Caki2 (cell line): ENCODE results near the gene STMND1. TPM values are rescaled to one million over a fixed set of nuclear protein-coding genes. Genes with fewer than 3 reads are reported as not detected.
A peak's percentile ranks its signal among the peaks of the same experiment; 100 is the strongest.
"Not testable (repeated sequence)": the region's sequence is repeated elsewhere in the genome, so short reads cannot be mapped to it uniquely, and the experiment has no call there.

Source experiments
- DNase-seq: peaks from one replicate; pipeline ENCODE4 v3.0.0-alpha.2; 2015; ENCODE audit warnings: low read depth
- in situ Hi-C: cut with HindIII; loops from 2 replicates; pipeline ENCODE4 v1.10.0; 2016; ENCODE audit warnings: low sequenced_read_pairs, low pct_unique_long_range_greater_than_20kb, mixed read lengths
- total RNA-seq: library from RNA; depleted of rRNA; stranded (reverse); fragments of >200 nt; shearing (Covaris generic); gene quantifications from 2 replicates; pipeline ENCODE4 v1.2.3, GENCODE V29; 2014; ENCODE audit warnings: low replicate concordance; rRNA removed

Gene STMND1
- total RNA-seq = not detected in 2 replicates

DNA sequence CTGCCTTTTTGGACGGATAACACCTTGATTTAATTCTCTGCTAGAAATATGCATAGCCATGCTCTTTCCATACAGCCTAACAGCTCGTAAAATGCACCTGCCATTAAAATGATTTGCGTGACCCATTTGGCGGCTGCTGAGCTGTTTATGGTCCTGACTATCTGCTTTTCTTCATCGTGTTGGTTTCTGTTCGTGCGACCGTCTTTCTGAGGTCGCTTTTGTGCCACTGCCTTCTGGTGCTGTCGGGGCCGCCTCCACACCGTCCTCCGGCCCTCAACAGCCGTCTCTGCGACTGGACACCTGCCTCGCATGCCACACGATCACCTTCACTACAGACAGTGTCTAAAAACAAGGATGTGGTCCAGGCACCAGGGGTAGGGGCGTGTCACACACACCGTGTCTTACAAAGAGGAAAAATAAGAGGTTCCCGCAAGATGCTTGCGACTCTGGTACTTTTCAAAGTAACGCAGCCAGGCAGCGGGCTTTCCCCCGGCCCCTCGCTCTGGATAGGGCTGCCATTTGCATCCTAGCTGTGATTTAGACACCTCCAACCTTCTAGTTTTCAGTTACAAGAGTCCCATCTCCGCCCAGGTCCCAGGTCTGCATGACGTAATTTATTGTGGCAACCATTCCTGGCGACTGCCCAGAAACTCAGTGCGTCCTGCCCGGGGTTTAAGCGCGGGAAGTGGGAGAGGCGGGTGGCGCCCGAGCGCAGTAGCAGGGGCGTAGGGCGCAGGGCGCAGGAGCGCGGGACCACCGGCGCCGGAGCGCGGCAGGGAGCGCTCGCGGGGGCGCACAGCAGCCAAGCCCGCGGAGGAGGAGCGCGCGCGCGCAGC is at the start of gene STMND1:
Gene STMND1 (plus strand): TSS at position 629 of the 836 bp plus-strand sequence. CDS start 208 bp downstream, outside the sequence.
- in situ Hi-C loops = no loop called here
- peak; percentile 53 for DNase-seq

DNA sequence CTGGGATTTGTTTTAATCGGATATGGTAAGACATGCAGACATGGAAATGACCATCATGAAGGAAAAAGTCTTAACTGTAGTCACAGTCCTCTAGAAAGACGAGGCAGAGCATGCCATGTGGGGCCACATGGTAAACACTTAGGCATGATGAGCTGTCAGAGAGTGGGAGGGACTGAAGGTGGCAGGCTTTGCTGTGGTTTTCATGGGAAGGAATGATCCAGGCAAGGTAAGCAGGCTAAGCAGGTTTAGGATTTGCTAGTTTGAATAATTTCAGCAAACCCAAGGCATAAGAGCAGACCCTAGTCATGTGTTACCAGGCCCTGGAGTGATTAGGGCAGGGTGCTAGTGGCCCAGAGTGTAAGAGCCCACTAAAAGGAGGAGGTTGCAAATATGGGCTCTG is 47.2 kb upstream of the STMND1 start:
- in situ Hi-C loops = no loop called here
- DNase-seq = no peak

DNA sequence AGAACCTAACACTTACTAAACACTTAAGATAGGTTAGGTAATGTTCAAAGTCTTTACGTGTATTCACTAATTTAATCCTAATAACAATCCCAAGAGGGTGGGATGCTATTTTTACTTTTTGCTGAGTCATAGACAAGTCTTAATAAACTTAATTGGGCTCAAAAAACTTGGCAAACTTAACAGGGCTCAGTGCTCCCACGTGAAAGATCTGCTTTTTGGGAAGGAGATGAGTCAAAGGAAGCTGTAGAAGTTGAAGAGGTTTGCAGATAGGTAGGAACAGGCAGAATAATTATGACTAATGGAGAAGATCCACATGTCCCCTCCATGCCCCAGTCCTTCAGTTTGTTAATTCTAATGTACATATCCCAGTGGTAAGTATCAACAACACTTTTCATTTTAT is 44.5 kb upstream of the STMND1 start:
- in situ Hi-C loops = no loop called here
- DNase-seq = no peak

DNA sequence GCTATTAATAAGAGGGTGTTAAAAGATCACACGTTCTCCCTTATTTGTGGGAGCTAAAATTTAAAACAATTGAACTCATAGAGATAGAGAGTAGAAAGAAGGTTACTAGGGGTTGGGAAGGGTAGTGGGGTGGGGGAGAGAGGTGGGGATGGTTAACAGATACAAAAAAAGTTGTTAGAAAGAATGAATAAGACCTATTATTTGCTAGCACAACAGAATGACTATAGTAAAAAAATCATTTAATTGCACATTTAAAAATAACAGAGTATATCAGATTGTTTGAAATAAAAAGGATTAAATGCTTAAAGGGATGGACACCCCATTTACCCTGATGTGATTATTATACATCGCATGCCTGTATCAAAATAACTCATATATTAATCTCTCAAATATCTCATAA is 43.3 kb upstream of the STMND1 start:
- in situ Hi-C loops = no loop called here
- DNase-seq = no peak

DNA sequence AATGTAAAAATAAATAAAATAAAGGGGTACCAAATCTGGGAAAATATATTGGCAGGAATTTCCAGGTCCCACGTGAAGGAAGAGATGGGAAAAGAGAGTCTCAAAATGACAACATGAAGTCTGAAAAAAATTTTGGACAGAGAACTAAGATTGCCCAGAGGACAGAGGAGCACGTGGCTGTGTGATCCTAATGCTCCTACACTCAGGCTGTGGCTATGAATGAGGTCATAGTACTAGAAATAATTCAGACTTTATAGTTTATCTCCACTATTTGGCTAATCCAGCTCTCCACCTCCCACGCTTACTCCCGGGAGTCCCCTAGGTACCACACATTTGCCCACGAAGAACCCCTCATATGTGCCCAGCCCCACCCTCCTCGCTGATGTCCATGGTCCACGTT is 42.8 kb upstream of the STMND1 start:
- in situ Hi-C loops = no loop called here
- no peak for DNase-seq

DNA sequence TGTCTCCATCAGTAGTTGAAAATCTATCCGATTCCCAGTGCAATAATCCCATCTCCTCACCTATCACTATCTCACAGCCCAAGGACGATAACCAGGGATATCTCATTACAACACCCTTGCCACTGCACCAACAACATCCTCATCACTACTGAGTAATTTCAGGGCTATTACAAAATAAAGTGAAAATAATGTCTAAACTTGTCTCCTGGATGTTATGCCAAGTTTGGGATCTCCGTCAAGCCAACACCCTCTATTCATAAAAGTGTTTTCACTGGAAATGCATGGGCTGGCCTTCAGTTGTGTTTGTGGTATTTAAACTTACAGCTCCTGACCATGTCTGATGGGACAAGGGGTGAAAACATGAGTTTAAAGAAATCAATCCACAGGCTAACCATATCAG is 42.0 kb upstream of the STMND1 start:
- no peak for DNase-seq
- in situ Hi-C loops = no loop called here

DNA sequence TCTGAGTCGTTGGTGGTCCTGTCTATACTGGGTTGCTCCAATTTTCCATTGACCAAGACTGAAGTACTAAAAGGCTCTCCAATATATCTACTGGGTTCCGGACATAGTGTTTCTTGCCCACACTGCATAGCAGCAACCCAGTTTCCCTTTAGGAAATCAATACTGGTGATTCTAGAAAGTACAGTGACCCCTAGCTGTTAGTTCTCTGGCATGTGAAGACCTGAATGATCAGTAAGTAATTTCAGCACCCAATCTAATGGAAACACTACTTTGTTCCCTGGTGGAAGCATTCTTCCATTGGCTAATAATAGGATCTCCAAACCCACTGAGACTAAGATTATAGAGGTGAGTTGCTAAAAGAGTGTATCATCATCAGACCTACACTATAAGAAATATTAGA is 40.8 kb upstream of the STMND1 start:
- in situ Hi-C loops = no loop called here
- DNase-seq = no peak

DNA sequence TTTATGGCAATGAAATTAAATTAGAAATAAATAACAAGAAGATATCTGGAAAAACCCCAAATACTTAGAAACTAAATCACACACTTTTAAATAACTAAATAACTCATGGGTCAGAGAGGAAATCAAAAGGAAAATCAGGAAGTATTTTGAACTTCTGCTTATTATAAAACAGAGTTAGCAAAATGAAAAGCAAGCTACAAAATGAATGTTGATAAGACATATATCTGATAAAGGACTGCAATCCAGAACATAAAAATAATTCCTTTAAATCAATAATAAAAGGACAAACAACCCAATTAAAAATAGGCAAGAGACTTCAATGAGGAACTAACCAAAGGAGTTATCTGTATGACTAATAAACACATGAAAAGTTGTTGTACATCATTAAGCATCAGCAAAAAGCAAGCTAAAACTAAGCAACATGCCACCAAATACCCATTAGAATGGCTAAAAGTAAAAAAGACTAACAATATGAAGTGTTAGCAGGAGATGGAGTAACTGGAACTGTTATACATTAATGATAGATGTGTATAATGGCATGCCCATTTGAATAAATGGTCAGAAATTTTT is 38.9 kb upstream of the STMND1 start:
- in situ Hi-C loops = no loop called here
- DNase-seq = no peak

DNA sequence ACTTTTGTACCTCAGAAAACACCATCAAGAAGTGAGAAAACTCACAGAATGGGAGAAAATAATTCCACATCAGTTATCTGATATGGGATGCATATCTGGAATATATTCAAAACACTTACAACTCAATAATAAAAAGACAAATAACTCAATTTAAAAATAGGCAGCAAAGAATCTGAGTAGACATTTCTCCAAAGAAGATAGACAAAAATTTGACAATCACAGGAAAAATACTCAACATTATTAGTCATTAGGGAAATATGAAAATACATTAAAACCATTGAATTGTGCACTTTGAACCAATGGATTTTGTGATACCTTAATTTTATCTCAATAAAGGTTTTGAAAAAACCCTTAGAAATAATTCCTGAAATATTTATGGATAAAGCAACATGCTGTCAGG is 36.9 kb upstream of the STMND1 start:
- DNase-seq = no peak
- in situ Hi-C loops = no loop called here

DNA sequence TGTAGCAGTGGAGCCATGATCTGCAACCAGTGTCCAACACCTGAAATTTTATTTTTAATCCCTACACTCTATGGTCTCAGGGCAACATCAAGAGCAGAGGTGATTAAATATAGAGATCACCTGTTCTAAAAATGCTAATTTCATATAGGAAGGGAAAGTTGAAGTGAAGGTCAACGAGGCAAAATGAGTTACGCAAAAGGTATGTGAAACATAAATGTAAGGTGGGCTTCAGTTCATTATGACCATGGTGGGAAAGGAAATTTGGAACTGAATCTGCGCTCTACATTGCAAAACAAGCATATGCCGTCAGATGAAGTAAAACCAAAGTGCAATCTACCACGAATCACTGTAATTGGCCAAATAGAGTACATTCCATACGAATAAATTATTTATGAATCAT is 35.2 kb upstream of the STMND1 start:
- no peak for DNase-seq
- in situ Hi-C loops = no loop called here

DNA sequence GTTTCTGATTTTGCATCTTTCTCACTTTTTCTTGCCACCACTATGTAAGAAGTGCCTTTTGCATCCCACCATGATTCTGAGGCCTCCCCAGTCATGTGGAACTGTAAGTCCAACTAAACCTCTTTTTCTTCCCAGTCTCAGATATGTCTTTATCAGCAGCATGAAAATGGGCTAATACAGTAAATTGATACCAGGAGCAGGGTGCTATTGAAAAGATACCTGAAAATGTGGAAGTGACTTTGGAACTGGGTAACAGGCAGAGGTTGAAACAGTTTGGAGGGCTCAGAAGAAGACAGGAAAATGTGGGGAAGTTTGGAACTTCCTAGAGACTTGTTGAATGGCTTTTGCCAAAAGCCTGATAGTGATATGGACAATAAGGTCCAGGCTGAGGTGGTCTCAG is 32.9 kb upstream of the STMND1 start:
- DNase-seq, in situ Hi-C loops: not testable (repeated sequence)

DNA sequence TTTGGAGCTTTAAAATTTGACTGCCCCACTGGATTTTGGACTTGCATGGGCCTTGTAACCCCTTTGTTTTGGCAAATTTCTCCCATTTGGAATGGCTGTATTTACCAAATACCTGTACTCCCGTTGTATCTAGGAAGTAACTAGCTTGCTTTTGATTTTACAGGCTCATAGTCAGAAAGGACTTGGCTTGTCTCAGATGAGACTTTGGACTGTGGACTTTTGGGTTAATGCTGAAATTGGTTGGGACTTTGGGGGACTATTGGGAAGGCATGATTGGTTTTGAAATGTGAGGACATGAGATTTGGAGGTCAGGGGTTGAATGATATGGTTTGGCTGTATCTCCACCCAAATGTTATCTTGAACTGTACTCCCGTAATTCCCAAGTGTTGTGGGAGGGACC is 31.4 kb upstream of the STMND1 start:
- in situ Hi-C loops, DNase-seq: not testable (repeated sequence)

DNA sequence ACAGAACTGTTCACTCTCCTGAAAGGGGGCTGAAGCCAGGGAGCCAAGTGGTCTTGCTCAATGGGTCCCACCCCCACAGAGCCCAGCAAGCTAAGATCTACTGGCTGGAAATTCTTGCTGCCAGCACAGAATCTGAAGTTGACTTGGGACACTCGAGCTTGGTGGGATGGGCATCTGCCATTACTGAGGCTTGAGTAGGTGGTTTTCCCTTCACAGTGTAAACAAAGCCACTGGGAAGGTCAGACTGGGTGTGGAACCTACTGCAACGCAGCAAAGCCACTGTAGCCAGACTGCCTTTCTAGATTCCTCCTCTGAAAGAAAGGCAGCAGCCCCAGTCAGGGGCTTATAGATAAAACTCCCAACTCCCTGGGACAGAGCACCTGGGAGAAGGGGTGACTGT is 28.3 kb upstream of the STMND1 start:
- in situ Hi-C loops, DNase-seq: not testable (repeated sequence)

DNA sequence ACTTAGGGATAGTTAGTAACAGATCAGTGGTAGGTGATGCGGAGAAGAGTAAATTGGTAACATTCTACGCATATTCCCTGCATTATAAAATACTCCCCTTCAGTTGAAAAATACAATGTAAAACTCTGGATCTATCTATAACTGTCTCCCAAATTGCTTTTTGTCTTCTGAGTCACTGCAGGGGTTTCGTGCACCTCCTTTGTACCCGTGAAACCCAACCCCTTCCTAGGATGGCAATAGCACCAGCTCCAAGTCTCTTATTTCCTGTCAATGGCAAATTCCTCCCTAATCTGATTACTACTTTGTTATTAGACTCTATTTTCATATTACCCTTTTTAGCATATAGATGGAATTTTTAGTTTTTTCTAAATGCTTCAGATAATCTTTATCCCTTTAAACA is 20.6 kb upstream of the STMND1 start:
- DNase-seq = no peak
- in situ Hi-C loops = no loop called here

DNA sequence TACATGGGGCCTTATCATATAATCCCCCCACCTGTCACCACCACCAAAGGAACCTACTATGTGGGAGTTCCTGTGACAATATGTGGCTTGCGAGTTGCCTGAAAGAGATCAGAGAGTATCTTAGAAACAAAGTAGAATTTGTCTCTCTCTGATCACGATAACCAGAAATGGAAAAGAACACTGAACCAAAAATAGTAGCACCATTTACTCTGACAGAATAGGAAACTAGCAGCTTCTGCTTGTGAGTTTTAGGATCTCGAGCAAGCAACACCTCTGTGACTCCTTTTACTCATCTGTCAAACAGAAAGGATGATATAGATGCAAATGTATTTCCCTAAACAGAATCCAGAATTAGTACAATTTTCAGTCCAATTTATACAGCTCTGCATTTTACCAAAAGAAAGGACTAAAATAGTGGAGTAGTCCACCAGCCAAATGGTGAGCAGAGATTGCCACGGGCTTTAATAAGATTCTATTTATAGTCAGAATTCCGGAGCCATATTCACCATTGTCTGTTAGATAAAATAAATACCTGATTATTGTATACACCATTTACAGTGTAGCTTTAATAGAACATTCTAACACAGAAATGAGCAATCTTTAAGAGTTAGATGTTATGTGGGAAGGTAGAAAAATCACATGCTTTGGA is 19.9 kb upstream of the STMND1 start:
- no peak for DNase-seq
- in situ Hi-C loops = no loop called here

DNA sequence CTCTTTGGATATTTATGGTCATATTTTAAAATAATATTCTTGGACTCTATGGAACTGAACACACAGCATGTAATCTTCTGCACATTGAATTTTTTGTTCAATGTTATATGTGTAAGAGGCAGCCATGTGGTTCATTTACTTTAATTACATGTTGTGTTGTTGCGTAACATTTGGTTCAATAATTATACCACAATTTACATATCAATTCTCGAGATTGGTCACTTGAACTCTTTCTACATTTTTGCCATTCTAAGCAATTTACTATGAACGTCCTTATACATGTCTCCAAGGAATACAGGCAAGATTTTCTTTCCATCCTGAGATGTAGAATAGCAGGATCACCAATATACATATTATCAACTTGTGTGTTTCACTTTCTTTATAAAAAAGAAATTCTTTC is 18.5 kb upstream of the STMND1 start:
- in situ Hi-C loops = no loop called here
- DNase-seq = no peak

DNA sequence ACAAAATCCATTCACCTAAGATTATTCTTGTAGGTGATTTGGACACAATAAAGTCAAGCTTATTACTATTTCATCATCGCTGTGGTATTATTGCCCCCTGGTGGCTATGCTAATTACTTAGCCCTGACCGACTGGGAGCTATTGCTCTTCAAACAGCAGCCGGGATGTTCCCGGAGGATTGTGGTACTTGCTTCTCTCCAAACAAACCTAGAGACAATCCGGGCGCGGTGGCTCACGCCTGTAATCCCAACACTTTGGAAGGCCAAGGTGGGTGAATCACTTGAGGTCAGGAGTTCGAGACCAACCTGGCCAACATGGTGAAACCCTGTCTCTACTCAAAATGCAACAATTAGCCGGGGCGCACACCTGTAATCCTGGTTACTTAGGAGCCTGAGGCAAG is 15.4 kb upstream of the STMND1 start:
- in situ Hi-C loops = no loop called here
- peak; percentile 53 for DNase-seq

DNA sequence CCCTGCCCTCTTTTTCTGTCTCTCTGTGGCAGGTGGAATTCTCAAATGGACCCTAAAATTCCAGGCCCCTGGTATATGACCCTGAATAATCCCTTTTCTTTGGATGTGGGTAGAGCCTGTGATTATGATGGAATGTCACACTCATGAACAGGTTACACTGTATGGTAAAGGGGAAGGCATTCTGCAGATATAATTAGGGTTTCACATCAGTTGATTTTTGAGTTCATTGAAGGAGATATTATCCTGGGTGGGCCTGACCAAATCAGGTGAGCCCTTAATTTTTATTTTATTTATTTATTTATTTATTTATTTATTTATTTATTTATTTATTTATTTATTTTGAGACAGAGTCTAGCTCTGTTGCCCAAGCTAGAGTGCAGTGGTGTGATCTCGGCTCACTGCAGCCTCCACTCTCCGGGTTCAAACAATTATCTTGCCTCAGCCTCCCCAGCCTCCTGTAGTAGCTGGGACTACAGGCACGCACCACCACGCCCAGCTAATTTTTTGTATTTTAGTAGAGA is 13.7 kb upstream of the STMND1 start:
- in situ Hi-C loops = no loop called here
- DNase-seq = no peak

DNA sequence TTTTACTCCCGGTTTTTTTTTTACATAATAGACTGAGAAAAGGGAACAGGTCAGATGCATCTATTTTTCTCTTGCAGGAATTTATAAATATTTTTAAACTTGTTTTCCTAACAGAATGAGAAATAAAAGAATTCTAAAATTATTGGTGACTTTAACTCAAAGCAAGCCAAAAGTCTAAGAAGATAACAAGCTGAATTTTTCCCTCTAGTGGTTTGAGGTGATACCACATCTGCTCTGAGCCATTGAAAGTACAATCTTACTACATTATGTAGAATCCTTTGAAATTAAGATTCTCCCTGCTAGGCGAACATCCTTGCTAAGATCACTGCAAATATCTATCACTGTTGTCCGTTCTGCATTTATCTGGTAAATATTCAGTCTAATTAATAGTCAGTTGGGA is 10.7 kb upstream of the STMND1 start:
- in situ Hi-C loops = no loop called here
- no peak for DNase-seq
